GM19463 (cell line): Measurements from ENCODE around the gene PICK1.

ENCODE experiments used
- ATAC-seq: cut with Tn5 transposase; IDR thresholded peaks from one replicate; pipeline ENCODE4 v1.9.1; 2021; ENCODE audit warnings: mild to moderate bottlenecking, moderate library complexity; ENCODE audit not compliant: unreplicated experiment

PICK1 gene

DNA sequence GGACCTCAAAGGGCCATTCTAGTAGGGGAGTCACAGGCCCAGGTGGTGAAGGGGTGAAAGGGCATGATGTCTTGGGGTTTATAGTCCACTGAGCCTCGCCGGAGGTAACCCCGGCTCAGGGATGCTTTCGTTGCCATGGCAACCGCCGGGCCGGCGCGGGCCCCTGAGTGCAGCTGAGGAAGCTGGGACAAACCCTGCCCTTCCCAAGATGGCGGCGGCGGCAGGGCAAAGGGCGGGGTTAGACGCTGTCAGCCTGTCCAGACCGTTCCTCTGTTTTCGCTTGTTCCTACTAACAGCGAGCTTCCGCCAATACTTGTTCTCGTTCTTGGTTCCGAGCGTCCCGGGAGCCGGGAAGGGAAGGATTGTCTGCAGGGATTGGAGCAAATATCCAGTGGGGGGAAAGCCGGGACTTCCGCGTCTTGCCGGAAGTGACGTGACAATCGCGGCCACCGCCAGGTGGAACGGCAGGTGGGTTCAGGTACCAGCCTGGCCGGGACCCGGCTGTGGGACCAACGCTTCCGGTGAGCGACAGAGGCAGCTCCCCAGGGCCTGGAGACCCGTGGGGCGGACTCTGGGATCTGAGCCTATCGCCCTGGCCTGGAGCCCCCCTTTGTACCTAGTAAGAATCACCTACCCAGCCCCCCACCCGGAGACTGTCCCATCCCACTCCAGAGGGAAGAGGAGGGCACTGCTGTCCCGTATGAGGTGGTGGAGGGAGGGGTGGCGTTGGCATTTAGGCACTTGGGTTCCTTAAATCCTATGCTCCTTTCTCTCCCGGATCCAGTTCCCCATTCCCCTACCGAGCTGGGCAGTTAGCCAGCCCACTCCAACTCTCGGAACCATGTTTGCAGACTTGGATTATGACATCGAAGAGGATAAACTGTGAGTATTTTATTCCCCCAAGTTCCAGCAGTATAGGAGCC lies at the start of gene PICK1:
Gene PICK1, plus strand, starts transcription at position 436 of the 923 bp plus-strand sequence. Its CDS starts 406 bp downstream, at position 842.
- ATAC-seq = peak; percentile 57

GRCh38 chr22:38009000-38009806 lies 48.0 kb upstream of the PICK1 start:
- no peak for ATAC-seq

DNA sequence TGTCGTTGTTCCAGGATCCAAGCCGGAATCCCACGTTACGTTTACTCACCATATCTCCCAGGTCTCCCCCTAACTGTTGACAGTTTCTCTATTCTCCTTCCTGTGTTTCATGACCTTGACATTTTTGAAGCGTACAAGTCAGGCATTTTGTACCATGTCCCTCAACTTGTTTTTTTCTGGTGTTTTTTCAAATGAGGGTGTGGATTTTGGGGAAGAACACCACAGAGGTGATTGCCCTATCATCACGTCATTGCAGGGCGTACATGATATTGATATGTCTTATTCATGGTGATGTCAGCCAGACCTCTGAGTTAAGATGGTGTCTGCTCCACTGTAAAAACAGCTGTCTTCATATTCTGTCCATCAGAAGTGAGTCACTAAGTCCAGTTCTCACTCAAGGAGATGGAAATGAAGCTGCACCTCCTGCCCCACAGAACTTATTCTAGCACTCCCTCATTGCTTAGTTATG lies 44.6 kb upstream of the PICK1 start:
- no peak for ATAC-seq

- no peak for ATAC-seq
Measured at GRCh38 chr22:38014083-38014482, 43.1 kb upstream of the PICK1 start.

- no peak for ATAC-seq
Measured at GRCh38 chr22:38016182-38017151, 40.7 kb upstream of the PICK1 start.

- no peak for ATAC-seq
Measured at GRCh38 chr22:38017272-38017920, 39.8 kb upstream of the PICK1 start.

GRCh38 chr22:38017939-38018885 lies 39.0 kb upstream of the PICK1 start:
- no peak for ATAC-seq

DNA sequence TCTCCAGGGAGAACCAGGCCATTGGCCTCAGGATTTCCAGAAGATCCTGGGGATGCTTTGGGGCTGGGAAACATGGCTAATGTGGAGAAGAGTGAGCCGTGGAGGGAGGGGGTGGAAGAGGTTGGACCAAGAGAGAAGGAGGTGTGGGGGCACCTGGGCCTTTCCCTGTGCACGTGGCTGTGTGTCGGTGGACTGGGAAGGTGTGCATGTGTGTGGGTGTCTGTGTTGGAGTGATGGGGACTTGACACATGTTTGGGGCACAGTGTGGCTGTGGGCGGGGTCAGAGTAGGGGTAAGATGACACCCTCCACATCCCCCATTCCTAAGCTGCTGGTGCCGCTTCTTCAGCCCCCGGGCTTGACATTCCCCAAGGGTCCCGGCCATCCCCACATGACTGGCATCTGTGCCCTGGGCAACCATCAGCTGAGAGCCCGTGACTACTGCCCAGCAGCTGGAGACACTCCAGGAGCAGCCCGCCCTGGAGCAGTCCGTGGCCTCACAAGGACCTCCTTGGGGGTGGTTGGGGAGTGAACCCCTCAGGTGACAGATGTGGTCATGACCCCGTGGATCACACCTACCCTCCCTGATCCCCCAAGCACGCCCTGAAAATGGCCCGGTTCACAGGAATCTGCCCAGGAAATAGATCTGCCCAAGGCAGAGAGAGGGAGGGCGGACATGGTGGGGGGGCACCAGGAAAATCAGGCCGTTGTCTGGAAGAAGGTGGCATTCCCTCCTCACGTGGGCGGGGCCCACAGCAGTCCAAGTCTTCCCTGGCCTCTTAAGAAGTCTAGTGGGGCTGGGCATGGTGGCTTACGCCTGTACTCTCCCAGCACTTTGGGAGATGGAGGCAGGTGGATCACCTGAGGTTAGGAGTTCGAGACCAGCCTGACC lies 38.0 kb upstream of the PICK1 start:
- ATAC-seq = no peak

- ATAC-seq = no peak
Measured at GRCh38 chr22:38021206-38021605, 36.0 kb upstream of the PICK1 start.

DNA sequence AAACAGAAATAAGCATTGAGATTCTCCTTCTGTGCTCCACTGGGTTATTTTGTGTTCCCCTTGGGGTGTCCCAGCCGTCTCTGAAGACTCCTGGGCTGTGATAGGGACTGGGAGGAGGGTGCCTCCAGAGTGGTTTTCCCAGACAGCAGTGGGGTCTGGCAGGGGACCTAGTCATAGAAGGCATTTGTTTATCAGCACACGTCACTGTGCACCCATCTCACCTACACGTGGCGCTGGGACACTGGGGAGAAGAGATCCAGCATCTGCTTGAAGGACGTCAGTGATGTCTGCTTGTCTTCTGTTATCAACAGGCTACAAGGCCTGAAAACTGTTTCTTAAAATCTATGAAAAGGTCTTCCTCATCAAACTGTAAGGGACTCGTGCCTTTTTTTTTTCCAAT lies 34.2 kb upstream of the PICK1 start:
- ATAC-seq = no peak

GRCh38 chr22:38025514-38025913 lies 31.7 kb upstream of the PICK1 start:
- ATAC-seq = no peak

- no peak for ATAC-seq
Measured at GRCh38 chr22:38026130-38027111, 30.8 kb upstream of the PICK1 start.

DNA sequence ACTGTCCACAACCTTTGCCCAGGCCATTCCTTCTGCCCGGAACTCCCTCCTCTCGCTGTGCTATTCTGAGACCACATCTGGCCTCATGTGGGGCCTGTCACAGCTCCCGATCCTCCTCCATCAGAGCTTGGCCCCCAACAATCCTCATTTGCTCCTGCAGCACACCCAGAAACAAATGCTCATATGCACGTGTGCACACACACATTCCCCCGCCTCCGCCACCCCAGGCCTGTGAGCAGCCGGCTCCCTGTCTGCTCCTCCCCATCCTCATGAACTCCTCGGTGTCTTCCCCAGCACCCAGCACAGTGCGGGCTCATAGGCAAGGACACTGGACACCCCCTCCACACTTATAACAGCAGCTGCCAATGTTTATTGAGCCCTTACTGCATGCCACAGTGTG lies 29.7 kb upstream of the PICK1 start:
- ATAC-seq = no peak

DNA sequence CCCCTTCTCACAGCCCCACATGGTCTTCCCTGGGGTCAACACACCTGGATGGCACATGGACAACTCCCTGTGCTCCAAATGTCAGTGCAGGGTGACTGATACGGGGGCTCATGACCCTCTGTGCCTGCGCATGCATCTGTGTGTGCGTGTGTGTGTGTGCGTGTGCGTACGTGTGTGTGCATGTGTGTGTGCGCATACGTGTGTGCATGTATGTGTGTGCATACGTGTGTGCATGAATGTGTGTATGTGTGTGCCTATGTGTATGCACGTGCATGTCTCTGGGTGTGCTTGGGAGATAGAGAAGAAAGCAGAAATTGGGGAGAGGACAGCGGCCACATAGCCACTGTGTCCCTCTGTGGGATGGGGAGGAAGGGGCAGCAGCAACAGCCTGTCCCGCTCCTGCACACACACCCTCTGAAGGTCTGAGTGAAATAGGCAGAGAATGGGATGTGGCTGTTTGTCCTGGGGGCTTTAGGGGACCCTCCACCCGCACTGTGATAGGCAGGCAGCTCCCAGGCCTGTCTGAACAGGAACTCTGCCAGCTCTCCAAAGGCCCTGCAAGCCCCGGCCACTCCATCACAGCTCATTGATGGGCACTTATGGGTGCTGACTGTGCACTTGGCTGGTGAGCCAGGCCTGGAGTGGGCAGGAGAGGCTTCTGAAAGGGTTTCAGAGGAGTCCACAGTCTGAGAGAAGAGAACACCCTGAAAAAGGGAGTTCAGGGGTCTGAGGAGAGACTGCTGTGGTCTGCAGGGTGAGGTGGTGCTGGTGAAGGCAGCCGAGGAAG lies 28.7 kb upstream of the PICK1 start:
- no peak for ATAC-seq

- no peak for ATAC-seq
Measured at GRCh38 chr22:38029370-38029769, 27.8 kb upstream of the PICK1 start.

GRCh38 chr22:38029901-38030300 lies 27.3 kb upstream of the PICK1 start:
- ATAC-seq = no peak
